Fibroblast of peridontal ligament (primary cell): ENCODE measurements around the gene ZNF593.

Source experiments
- DNase-seq: peaks from one replicate; pipeline ENCODE4 v3.0.0-alpha.2; 2010; ENCODE audit errors: extremely low read depth

The ZNF593 gene

DNA sequence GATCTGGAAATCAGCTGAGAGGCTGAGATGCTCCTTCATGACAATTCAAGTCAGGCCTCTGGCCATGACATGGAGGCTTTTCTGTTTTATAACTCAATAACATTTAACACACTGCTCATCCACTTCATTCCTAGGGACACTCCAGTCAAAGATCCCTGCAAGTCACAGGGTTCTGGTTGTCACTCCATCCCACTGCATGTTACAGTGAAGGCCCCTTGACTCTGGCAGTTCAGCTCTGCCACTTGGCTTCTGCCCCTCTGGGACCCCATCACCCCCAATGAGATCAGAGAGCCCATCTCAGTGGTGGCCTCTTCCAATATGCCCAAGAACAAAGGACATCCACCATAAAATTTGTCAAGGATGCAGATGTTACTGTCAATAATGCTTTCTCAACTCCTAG, 20.8 kb upstream of the ZNF593 start:
- no peak for DNase-seq

DNA sequence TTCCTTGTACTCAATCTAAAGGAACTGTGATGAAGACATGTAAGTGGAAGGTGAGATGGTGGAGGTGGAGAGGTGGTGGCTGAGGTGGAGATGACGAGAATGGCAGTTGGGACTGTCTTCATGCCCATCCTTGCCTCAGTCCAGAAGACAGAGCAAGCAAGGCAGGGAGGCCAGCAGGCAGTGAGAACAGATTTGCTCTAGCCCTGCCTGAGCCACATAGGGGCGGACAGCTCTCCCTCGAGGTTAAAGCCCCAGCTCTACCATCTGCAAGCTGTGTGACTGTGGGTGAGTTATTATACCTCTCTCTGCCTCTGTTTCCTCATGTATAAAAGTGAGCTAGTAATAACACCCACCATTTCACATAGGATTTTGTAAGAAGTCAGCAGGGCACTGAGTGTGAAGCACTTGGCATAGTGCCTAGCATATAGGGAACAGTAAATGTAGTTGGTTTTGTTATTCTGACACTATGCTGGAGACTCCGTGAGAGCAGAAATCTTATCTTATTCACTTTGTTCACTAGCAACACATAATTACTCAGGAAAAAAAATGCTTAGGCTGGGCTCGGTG, 15.7 kb upstream of the ZNF593 start:
- no peak for DNase-seq

DNA sequence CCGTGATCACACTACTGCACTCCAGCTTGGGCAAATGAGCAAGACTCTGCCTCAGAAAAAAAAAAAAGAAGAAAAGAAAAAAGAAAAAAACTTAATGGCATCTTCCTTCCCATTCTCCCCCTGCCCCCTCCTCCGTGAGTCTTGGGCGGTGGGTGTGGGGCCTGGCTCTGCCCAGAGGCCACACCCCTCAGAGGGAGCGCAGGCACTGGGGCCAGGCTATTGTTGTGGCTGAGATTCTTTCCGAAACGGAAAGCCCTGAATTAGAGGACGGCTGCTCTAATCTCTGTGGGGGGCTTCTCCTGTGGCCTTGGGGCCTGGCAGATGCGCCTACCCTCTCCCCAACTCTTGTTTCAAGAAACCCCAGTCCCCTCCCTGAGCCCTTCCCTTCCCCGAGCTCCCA, 15.0 kb upstream of the ZNF593 start:
- DNase-seq, result no peak

DNA sequence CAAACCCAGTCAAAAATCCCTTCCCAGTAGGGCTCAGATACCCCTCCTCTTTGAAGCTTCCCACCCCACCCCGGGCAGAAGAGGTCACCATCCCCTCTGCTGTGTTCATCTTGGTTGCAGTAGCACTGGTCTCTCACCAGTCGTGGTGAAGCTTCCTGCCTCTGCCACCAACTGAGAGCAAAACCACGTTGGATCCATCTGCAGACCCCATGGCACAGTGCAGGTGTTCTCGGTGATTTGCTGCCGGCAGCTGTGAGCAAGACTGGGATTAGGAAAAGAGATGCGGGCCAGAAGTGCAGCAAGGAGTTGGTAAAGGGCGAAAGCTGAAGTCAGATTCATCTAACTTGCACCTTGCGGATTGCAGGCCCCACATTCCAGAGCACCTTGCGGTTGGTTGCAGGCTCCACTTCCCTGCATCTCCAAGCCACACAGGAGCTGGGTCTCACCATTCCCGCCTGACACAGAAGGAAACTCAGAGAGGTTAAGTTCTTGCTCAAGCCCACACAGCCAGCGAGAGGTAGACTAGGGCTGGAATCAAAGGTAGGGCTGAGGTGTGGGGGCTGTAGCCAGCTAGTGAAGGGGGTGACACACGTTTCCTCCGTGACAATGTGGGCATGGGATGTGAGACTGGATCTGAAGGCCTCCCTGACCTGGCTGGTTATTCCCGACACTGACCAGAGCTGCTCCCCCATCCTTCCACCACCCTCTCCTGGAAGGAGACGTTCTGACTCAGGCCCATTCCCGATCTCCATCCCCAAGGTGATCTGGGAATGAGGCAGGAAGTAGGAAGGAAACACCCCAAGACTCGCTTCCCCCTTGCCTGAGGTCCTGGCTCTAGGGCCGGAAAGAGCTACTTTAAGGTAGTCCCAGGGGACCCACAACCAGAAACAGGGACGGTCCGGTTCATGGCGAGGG, 14.1 kb upstream of the ZNF593 start:
- DNase-seq, result no peak

DNA sequence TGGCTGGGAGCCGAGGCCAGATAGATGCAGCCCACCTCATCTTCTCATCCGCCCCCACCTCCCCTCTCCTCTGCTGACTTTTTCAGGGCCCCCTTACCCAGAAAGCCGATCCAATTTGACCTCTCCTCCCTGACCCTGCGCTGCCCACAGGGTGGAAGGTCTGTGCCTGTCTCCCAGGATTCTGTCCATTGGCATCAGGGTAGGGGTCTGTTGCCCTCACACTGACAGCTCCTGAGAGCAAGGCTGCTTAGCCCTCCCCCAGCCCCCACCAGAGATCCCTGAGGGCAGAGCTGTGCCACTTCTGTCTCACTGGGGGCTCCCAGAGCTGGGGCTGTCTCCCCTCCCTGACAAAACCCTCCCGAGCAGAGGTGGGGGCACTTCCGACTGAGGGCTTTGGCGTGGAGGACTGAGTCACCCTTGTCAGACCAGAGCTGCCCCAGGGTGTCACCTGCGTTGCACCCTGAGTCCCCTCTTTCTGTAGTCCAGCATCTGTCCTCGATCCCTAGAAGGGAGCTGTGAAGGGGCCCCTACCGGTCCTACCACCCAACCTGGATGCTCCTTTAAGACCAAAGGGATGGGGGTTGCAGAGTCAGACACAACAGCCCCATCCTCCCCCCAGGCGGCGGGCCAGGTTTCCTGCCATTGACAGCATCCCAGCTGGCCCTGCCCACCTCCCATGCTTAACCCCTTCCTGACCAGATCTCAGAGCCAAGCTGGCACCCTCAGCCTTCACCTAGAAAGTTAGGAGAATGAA, 13.2 kb upstream of the ZNF593 start:
- DNase-seq, result no peak

DNA sequence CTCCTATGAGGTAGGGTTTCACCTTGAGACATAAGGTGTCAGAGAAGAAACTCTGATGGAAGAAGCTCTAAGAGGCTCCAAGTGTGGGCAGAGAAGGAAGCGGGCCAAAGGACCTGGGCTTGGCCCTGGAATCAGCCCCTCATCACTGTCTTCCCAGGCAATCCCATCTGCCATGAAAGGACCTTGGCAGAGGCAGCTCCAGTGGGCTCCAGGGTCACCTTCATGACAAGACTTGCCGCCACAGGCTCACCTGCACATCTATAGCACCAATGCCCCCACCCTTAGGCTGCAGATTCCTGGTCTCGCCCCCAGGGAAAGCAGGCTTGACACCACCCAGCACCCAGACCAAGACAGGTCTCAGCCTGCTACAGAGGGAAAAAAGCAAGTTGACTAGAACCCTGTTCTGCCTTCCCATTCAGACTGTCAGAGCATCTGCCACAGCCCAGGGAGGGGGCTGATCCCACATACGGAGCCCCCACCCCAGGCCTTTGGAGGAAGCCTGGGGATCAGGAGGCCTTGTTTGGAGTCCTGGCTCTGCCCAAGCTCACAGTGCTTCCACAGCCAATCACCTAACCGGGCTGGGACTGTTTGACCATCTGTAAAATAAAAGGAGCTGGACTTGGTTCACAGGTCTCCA, 11.3 kb upstream of the ZNF593 start:
- no peak for DNase-seq

DNA sequence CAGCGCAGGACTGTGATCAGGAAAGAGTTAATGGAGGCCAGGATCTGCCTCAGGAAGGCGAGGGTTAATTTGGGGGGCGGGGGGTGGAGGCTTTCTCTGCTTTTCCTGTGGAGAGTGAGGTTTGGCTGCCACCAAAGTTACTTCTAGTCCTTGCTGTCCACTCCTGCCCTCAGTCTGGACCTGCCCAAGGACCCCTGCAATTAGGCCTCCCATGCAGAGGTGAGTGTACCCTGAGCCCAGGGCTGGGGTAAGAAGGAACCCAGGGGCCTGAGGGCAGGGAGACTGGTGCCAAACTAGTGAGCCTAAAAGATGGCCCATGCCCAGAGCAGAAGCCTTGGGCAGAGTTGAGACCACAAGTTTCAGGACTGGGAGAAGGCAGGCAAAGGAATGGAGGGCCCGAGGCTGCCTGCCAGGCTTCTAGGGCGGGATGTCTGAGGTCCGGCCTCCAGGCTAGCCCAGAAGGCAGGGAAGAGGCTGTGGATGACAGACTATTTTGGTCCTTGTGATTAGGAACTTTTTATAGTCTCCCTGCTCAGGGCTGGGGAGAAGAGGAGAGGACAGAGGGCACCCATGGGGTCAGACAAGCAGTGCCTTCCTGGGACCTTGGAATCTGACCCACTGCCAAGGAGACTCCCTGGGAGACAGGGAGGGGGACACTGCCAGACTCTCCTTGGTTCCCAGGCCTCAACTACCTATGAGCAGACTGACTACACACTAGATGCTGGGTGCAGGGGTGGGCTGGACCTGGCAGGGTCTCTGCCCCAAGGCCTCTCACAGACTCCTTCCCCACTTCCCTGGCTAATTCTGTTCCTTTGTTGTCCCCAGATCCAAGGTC, 10.6 kb upstream of the ZNF593 start, which contains the start of gene FAM110D:
Gene FAM110D (plus strand): TSS at position 172 of the 835 bp plus-strand sequence. CDS start 2,213 bp downstream, outside the sequence.
- DNase-seq, result no peak

DNA sequence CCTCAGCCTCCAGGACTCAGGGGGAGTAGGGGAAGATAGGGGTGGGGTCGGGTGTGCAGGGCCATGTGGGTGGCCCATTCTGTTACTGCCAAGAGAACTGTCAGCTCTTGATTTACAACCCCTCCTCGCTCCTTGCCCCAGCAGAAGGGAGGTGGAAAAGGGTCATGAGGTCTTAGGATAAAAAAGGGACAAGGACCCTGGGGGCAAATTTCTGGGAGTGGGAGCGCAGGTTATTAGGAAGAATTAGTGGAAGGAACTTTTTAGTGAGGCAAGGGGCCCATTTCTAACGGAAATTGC, 10.0 kb upstream of the ZNF593 start:
- no peak for DNase-seq

DNA sequence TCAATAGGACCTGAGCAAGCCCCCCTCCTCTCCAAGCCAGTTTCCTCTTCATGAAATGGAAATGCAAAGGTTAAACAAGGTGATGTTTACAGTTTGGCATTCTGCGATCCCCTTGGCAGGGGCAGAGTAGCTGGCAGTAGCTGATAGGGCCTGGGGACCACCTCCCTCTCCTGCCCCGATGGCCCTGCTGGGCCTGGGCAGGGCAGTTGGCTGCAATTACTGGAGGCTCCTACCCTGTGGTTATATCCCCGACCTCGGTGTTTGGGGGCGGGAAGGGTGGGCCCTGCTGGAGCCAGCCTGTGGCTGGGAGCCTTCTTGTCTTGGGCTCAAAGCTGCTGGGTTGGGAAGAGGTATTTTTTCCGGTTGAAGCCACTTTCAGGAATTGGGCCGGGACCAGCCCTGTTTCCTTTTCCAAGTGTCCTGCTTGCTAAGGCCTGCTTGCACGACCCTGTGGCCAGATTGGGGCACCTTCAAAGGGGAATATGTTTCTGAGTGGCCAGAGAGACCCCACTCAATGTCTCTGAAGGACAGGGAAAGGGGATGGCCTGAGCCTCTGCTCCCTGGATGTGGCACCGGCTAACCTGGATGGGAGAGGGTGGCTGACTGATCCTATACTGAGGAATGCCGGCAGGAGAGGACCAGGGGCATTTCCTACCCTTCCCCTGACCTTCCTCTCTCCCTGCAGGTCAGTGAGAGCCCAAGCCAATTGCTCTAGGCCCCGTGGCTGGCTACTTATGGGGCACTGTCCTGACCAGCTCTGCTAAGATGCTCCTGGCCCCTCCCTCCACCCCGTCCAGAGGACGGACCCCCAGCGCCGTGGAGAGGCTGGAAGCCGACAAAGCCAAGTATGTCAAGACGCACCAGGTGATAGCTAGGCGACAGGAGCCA, 8.9 kb upstream of the ZNF593 start:
- DNase-seq, result no peak

DNA sequence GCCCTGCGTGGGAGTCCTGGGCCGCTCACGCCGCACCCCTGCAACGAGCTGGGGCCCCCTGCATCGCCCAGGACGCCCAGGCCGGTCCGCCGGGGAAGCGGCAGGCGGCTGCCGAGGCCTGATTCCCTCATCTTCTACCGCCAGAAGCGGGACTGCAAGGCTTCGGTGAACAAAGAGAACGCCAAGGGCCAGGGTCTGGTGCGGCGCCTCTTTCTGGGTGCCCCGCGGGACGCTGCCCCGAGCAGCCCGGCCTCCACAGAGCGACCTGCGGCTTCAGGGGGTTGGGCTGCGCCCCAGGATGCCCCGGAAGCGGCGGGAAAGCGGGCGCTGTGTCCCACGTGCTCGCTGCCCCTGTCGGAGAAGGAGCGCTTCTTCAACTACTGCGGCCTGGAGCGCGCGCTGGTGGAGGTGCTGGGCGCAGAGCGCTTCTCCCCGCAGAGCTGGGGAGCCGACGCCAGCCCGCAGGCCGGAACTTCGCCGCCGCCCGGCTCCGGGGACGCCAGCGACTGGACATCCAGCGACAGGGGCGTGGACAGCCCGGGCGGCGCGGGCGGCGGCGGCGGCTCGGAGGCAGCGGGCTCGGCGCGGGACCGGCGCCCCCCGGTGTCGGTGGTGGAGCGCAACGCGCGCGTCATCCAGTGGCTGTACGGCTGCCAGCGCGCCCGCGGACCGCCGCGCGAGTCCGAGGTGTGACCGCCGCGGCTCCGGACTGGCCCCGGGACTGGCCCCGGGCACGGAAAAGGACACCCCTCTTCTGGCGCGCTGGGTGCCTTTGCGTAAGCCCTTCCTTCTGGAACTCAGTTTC, 8.1 kb upstream of the ZNF593 start:
- DNase-seq, result peak; percentile 21

DNA sequence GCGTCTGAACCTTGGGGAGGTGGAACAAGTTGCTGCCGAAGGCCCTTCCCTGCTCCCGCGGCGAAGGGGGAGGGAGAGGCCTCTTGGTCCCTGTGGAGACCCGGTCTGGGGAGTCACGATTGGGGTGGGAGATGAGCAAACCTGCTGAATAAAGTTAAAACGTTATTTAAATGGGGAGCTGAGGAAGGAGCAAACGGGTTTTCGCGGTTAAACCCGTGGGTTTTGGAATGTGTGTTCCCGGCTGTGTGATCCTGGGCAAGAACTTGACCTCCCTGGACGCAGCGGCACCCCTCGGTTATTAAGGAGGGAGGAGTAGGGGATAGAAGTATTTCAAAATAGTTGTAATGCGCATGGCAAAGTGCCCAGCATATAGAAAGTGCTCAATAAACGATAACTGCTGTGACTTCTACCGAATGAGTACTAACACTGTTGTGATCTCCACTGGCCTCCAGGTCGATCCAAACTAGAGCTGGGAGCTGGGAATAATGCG, 7.4 kb upstream of the ZNF593 start:
- peak; percentile 7 for DNase-seq

DNA sequence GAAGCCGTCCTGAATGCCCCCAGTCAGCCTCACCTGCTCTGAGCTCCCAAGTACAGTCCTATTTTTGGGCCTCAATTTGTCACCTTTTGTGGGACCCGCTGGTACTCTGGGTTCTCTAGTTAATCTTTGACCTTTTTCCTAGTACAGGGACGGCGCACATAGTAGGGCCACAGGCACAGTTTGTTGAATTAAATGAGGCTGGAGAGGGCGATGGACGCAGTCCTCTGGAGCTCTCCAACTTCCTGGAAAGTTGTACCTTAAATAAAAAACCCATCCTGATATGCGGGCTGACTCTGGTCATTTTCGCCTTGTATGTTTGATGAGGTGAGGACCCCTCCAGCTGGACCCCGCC, 6.0 kb upstream of the ZNF593 start:
- DNase-seq, result no peak

DNA sequence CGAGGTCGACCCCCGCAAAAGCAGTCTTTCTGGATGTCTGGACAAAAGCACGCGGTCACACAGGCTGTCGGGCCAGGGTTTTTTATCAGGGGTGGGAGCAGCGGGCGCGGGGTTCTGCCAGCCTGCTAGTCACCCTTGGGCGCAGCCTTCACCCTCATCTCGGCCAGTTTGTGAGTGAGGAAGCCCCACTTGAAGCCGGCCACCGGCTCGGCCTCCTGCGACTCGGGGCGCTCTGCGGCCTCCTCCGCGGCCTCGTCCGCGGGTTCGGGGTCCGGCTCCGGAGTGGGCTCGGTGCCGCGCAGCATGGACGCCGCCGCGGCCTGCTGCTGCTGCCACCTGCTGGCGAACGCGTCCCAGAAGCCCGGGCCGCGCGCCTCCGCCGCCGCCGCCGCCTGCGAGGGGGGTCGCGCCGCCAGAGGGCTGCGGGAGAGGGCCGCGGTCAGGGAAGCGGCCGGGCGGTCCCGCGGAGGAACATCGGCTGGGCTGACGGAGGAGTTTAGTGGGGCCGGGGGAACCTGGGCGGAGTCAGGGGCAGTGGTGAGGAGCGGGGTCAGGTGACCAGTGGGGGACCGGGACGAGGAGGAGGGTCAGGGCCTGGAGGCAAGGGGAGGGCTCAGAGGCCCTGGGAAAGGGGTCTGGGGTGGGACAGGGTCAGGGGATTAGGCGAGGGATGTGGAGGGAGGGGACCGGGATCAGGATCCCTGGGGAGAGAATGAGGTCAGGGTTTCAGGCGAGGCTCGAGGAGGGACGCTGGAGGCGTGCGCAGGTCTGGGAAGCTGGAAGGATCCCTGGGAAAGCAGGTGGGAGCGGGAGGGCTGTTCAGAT, 5.5 kb upstream of the ZNF593 start:
- DNase-seq, result no peak

DNA sequence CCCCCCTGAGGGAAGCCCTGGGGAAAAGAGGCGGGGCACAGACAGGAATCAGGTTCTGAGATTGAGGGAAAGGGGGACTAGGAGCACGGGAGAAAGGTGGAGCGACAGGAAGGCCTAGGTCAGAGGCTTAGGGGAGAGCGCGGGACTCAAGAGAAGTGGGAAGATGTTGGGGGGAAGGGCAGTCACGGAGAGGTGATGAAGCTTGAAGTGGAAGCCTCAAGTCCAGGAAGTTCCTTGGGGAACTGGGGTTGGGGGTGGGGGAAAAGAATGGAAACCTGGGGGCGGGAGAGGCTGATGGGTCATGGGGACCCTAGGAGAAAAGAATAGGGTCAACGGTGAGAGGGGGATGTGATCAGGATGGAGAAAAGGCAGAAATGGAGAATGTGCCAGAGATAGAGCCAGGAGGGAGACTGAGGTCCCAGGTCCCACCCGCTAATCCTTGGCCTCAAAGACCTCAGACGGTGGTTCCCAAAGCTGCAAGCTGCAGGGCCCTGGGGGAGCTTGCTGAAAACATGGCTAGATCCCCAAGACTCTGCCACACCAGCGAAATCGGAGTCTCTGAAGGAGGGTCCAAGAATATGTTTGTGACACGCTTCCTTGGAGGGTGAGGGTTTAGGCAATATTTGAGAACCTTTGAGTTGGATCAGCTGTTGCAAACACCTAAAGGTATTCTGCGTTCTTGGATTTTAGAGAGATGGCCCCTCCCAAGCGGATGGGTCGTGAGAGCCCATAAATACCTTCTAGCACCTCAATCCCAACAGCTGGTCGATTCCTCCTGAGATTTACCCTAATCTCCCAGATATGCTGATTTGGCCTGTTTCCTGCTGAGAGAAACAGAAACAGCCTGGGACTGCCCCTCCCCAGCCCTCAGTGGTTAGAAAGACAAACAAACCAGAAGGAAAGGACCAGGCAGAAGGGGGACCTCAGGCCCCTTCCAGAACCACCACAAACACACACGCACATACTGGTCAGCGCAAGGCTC, 4.6 kb upstream of the ZNF593 start:
- peak; percentile 14 for DNase-seq

DNA sequence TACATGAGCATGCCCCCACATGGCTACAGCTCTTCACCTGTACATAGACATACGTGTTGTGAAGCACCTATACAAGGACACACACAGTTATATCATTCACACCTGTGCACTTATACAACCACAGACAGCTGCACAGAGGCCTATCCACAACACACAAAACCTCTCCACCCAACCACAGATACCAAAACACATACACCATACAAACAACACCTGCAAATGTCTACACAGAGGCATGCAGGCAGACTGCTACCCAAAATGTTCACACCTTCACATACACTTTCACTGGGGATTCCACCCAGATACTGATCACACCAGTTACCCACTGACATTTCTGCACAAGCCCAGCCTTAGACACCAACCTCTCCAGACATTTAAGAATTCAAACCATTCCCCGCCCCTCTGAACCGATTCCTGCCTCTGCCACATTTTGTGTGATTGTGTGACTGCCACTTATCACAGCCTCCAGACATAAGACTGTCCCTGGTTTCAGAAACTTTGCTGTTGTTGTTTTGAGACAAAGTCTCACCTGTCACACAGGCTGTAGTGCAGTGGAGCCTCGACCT, 2.9 kb upstream of the ZNF593 start:
- no peak for DNase-seq

DNA sequence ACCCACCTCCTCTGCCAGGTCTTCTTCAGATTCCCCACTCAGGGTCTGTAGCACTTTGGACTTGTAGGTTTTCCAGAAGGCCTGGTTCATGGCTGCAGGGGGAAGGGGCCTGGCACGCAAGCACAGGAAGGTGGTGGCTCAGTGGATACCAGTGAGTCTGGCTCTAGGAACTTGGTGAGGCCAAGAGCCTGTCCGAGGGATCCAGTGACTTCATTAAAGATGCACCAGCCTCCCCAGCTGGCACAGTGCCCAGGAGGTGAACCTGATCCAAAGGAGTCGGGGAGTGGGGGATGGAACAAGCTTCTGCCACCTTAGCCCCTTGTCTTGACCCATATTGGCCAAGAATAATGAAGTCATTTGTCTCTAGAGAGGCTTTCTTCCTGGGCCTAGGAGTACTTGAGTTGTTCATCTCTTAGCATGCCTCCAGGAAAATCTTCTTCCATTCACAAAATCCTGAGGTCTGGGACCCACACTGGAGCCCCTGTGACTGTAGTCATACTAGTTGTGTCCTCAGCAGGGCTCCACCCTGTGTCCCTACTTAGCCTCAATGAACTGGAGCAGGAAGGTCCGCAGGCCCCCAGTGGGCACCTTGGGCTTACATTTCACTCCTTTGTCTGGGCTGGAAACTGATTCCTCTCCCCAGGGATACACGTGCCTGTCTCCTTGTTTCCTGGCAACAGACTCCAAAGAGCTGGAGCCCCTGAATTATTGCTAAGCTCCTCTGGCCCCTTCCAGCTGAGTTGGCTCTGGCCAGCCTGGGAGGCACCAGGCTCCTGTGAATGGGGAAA, 1.1 kb upstream of the ZNF593 start, which contains the start of gene C1orf232:
Gene C1orf232 (minus strand): TSS at position 554 of the 788 bp plus-strand sequence. CDS start 464 bp downstream, at position 90.
- DNase-seq, result no peak
